Embryonic facial prominence (tissue), 1 donor: ENCODE measurements around the gene AP1S3.

Source experiments
- DNase-seq: peaks from one replicate; pipeline ENCODE4 v3.0.0-alpha.2; 2016; ENCODE audit errors: extremely low spot score

Gene AP1S3

GRCh38 chr2:223760838-223761502 is 76.4 kb downstream of the AP1S3 start:
- no peak for DNase-seq

- no peak for DNase-seq
Measured at GRCh38 chr2:223759569-223760430, 77.6 kb downstream of the AP1S3 start.

GRCh38 chr2:223758131-223758840 is 79.1 kb downstream of the AP1S3 start:
- no peak for DNase-seq

GRCh38 chr2:223753940-223754339 is 83.4 kb downstream of the AP1S3 start:
- DNase-seq: no peak

GRCh38 chr2:223751012-223751411 is 86.4 kb downstream of the AP1S3 start:
- DNase-seq: no peak

GRCh38 chr2:223747392-223748042 is 89.9 kb downstream of the AP1S3 start:
- no peak for DNase-seq

- DNase-seq: no peak
Measured at GRCh38 chr2:223746611-223747010, 90.8 kb downstream of the AP1S3 start.

GRCh38 chr2:223744580-223744979 is 92.8 kb downstream of the AP1S3 start:
- no peak for DNase-seq

GRCh38 chr2:223740679-223741078 is 96.7 kb downstream of the AP1S3 start:
- no peak for DNase-seq

- no peak for DNase-seq
Measured at GRCh38 chr2:223737207-223737606, 100.2 kb downstream of the AP1S3 start.

- DNase-seq: no peak
Measured at GRCh38 chr2:223736488-223736887, 100.9 kb downstream of the AP1S3 start.

GRCh38 chr2:223735659-223736244 is 101.6 kb downstream of the AP1S3 start:
- DNase-seq: no peak

- no peak for DNase-seq
Measured at GRCh38 chr2:223735035-223735640, 102.2 kb downstream of the AP1S3 start.

- no peak for DNase-seq
Measured at GRCh38 chr2:223734346-223734745, 103.0 kb downstream of the AP1S3 start.

- no peak for DNase-seq
Measured at GRCh38 chr2:223732346-223732745, 105.0 kb downstream of the AP1S3 start.

- no peak for DNase-seq
Measured at GRCh38 chr2:223731503-223731902, 105.9 kb downstream of the AP1S3 start.

- no peak for DNase-seq
Measured at GRCh38 chr2:223729781-223730180, 107.6 kb downstream of the AP1S3 start.

- no peak for DNase-seq
Measured at GRCh38 chr2:223727562-223727961, 109.8 kb downstream of the AP1S3 start.

- no peak for DNase-seq
Measured at GRCh38 chr2:223725986-223726970, 111.1 kb downstream of the AP1S3 start.

GRCh38 chr2:223725494-223725893 is 111.9 kb downstream of the AP1S3 start:
- DNase-seq: peak; percentile 46
